HL-60/S4 treated with phorbol 12-myristate 13-acetate at 8.2 ng/mL for 4 days and 3 days (cell line): Measurements from ENCODE around the gene C2orf69.

Experiments
- in situ Hi-C: fragments of 300-500 bp; cut with MboI; formaldehyde crosslinking; loops from 2 replicates; pipeline ENCODE4 v1.15.0; 2022; ENCODE audit warnings: low sequenced_read_pairs

The C2orf69 gene, protein sequence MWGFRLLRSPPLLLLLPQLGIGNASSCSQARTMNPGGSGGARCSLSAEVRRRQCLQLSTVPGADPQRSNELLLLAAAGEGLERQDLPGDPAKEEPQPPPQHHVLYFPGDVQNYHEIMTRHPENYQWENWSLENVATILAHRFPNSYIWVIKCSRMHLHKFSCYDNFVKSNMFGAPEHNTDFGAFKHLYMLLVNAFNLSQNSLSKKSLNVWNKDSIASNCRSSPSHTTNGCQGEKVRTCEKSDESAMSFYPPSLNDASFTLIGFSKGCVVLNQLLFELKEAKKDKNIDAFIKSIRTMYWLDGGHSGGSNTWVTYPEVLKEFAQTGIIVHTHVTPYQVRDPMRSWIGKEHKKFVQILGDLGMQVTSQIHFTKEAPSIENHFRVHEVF

DNA sequence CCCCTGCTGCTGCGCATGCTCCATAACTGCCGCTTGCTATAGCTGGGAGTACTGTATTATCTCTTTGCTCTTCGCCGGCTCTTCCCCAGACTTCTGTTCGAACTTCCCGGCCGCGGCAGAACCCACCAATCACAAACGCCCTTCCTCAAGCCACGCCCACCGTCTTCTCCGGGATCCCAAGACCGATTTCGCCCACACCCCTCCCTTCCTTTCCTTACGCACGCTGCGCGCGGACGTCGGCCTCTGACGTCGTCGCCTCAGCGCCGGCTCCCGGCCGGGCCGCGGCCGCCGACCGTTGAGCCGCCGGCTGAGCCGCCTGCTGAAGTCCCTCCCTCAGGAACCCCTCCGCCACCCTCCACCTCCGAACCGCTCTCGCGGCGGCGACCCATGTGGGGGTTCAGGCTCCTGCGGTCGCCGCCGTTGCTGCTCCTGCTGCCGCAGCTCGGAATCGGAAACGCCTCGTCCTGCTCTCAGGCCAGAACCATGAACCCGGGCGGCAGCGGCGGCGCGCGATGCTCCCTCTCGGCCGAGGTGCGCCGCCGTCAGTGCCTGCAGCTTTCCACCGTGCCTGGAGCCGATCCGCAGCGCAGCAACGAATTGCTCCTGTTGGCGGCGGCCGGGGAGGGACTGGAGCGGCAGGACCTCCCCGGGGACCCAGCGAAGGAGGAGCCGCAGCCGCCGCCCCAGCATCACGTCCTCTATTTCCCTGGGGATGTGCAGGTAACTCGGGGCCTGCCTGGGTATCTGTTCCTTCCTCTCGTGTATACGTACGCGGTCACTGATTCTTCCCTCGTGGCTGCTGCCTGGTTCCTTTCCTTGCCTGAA is at the start of gene C2orf69:
Gene C2orf69 (plus strand): TSS at position 242 of the 825 bp plus-strand sequence. CDS start 146 bp downstream, at position 388.
- in situ Hi-C loops, result no loop called here

DNA sequence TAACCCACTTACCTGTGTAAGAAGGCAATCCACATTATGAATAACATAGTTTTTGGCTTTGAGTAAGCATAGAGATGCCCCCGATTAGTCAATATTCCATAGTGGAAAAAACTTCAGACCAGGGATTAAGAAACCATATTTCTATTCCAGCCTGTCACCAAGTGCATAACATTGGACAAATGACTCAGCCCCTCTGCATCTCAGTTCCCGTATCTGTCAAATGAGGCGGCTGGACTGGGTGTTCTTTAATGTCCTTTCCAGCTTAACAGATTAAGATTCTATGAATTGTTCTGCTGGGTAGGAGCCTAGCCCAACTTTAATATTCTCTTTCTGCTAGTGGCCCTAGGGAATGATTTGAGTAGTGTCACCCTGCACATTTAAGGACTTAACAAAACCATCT is 48.3 kb upstream of the C2orf69 start:
- in situ Hi-C loops, result no loop called here

DNA sequence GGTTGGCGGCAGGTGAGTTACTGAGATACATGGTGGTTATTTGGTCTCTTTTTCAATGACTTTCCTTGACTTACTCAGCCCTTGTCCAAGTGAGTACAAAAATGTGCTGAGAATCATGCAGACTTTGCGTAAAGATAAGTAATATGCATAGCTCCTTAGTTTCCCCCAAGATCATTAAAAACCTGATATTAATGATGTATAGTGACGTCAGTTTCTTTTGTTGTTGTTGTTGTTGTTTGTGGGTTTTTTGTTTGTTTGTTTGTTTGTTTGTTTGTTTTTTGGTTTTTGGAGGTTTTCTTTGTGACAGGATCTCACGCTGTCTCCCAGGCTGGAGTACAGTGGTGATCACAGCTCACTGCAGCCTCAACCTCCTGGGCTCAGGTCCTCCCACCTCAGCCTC is 45.2 kb upstream of the C2orf69 start:
- in situ Hi-C loops, result no loop called here

DNA sequence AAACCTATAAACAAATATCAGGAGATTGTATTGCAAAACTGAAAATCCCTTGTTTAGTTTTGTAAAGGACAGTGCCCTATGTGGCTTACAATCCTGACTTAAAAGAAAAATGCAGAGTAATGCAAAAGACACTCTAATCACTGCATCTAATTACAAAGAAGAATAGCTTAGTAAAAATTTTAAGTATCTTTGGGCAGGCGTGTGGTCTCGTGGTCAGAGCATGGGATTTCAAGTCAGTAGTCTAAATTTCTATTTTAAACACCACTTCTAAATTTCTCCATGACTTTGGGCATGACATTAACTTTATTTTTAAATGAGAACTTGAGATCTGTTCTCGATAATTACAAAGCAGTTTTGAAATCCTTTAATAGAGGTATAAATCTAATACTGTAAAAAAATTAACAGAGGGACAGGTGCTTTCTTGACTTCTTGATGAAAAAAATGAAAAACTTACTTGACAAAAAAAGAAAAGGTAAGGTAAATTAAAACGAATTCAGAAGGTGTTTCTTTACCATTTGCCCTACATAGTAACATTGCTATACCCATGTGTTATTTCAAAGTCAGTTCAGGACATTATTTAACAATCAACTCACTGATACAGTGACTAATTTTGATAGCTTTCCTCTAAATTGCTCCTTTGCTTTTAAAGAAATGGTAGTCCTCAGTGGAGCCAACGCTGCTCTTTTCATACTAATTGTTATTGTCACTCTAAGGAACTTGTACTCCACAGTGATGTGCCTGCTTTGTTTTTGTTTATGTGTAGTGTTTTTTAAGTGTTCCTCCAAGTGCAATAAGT is 42.5 kb upstream of the C2orf69 start:
- in situ Hi-C loops, result no loop called here

DNA sequence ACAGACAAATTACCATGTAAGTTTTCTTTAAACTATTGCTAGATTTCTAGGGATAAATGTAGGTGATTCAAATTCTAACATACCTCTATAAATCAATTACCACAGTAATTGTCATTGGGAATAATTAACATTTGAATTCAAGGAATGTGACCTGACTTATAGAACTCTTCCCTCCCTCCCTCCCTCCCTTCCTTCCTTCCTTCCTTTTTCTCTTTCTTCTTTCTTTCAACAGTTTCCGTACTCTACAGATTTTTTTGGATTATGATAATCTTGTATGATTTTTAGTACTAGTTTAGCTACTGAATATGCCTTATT is 41.9 kb upstream of the C2orf69 start:
- in situ Hi-C loops, result no loop called here

DNA sequence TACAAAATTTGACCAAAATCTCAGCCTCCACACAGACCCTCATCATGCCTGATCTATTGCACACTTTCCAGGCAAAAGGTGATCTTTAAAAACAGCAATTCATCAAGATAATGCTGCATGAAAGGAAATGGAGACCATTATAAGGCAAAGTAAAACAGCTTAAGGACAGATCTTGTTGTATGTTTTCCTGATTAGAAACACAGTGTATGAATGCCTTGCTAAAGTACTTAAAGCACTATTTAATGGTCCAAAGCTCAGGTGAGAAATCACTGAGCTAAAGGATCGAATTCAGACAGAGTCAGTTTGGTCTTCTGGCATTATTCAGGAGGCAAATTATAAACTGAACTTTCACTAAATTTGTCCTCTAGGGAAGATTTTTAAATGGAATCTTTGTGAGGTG is 41.4 kb upstream of the C2orf69 start:
- in situ Hi-C loops, result no loop called here

DNA sequence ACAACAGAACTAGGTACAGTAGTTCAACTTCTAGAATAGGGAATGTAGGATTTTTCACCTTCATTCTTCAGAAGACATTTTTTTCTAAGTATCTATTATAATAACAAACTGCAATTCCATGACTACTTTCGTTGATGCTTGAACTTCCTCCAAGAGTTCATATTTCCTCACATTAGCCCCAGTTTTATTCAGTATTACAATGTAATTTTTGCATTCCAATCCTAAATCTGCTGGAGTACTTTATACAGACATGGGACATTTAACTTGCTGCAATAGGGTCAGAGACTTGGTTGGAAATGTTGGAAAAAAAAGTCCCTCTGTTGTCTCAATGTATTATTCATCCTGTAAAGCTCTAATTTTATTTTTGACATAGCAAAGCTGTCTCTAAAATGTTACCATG is 40.5 kb upstream of the C2orf69 start:
- in situ Hi-C loops, result no loop called here

DNA sequence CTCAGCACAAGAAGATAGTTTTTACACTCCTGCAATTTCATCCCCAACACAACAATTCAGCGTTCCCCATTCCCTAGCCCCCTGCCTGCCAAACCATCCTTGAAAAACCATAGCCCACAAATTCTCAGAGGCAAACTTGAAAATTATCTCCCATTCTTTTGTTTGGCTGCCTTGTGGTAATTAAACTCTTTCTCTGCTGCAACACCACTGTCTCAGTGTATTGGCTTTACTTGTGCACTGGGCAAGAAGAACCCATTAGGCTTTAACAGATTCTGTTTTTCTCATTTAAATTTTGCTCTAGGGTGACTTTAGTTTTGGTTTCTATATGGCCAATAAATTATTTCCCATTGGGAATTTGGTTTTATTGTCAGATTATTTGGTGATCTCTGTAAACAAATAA is 36.9 kb upstream of the C2orf69 start:
- in situ Hi-C loops, result no loop called here

DNA sequence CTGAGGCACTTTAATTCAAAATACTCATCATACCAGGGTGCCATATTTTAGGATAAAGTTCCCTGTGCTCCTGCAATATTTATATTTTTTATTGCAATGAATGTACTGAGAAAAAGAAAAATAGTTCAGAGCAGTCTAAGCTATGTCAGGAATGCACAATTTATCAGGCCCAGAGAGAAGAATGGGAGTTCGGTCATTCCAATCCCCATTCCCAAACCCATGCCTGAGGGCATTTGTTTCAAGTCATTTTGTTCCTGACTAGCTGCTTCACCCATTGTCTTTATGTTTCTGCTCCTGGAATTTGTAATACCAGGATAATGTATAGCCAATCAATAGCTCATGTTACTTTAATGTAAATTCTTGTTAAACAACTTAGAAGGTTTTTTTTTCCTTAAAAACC is 35.7 kb upstream of the C2orf69 start:
- in situ Hi-C loops, result no loop called here

DNA sequence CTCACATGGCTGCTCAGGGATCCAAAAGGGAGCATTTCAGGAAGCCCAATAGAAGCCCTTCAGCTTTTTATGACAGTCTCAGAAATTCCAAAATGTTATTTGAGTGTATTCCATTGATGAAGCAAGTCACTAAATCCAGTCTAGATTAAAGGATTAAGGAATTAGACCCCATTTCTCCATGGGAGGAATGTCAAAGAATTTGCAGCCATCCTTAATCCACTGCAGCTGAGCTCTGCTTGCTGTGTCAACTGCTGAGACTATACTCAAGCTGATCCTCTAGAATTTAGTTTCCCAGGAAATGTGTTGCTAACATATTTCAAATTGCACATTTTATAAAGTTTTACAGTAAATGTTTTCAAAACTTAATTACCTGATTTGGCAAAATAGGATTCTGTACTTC is 28.4 kb upstream of the C2orf69 start:
- in situ Hi-C loops, result no loop called here

DNA sequence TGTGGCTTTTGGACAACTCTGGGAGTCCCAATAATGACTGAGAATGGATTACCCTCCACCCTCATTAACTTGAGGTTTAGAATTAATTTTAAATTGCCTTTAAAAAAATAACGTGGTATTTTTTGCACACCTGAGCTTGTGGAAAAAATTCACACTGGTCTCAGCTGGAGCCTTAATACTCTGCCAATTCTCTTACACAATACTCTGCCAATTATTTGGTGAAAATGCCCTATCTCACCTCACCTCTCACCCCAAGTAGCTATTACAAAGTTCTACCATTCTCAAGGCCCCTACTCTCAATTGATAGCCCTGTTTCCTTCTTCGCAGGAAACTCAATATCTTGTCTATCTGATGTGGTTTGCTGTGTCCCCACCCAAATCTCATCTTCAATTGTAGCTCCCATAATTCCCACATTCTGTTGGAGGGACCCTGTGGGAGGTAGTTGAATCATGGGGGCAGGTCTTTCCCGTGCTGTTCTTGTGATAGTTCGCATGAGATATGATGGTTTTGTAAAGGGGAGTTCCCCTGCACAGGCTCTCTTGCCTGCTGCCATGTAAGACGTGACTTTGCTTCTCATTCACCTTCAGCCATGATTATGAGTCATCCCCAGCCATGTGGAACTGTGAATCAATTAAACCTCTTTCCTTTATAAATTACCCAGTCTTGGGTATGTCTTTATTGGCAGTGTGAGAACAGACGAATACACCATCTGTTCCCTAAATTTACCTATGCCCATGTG is 27.4 kb upstream of the C2orf69 start:
- in situ Hi-C loops, result no loop called here

DNA sequence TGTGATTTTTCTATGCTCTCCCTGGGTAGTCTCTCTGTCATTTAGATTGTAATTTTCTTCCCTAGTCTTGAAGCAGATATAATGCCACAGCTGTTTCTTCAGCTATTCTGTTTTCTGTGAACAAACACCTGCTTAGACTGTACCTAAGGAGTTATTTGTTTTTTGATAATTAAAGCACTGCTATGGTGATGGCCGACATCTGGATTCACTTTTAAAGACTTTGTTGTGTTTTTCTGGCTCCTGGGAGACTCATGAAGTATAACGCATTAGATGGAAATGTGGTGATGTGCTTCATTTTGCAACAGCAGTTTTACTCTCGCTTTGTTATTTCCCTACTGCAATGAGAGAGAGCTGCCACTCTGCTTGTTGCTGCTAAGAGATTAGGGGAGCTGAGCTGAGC is 15.7 kb upstream of the C2orf69 start:
- in situ Hi-C loops, result no loop called here

DNA sequence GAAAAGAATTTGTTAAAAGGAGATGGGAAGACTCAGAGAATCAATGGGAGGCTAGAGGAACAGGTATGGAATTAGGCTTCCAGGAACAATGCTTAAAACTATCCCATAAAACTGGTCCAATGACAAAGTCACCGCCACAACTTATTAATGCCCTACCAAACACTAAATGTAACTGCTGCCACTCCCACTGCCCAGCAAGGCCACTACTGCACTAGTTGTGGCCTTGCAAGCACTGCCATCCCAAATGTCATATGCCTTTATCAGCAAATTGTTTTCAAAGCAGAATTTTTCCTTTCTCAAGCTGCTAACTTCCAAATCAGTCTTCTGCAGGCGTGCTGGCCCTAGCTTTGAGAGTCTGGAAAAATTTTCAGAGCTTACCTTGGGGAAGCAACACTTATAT is 14.5 kb upstream of the C2orf69 start:
- in situ Hi-C loops, result no loop called here

DNA sequence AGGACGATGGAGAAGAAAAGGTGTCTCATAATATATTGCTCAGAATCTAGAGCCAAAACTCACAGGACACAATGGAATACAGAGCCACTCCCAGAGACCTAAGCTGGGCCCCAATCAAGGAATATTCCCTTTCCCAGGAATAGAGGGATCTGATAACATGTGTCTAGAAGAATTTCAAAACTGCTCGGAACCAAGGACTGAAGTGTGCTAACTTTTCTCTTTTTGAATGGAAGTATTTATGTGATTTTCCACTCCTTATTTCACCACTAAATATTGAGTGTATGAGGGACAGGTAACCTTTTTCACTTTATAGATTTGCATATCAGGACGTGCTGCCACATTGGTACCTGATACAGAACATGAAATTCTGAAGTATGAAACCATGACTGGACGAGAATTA is 9.2 kb upstream of the C2orf69 start:
- in situ Hi-C loops, result no loop called here

DNA sequence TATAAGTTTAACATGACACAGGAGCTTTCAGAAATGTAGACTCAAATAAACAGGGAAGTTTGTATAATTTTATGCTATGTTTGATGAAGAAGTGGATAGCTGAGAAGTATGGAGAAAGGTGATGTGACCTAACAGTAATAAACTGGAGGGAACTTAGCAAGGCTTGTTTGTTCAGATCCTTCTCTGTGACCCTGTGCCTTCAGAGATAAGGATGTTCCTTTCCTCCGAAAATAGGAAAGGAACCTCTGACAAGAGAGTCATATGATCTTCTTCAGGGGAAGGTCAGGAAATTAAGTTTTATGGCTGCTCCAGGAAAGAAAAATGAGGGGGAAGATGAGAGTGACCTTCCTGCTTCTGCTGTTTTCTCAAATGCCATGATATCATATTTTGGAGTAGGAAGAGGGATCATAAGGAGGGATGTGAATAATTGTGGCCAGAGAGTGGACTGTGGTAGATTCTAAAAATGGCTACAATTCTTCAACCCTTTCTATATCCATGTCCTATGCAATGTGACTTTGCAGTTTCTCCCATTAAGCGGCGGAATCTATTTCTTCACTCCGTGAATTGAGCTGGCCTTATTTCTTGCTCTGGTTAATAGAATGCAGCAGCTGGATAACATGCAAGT is 8.5 kb upstream of the C2orf69 start:
- in situ Hi-C loops, result no loop called here

DNA sequence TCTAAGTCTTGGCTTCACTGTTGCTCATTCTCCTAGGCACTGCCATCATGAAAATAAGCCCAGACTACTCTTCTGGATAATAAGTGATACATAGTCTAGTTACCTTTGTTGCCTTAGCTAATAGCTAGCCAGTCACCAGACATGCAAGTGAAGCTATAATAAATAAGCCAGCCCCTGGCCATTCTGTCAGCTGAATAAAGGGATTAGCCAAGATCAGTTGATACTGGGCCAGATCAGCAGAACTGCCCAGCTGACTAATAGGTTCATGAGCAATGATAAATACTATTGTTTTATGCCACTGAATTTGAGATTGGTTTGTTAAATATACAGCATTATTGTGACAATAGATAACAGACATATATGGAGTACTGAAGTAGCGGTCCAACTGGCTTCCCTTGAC is 8.0 kb upstream of the C2orf69 start:
- in situ Hi-C loops, result no loop called here

DNA sequence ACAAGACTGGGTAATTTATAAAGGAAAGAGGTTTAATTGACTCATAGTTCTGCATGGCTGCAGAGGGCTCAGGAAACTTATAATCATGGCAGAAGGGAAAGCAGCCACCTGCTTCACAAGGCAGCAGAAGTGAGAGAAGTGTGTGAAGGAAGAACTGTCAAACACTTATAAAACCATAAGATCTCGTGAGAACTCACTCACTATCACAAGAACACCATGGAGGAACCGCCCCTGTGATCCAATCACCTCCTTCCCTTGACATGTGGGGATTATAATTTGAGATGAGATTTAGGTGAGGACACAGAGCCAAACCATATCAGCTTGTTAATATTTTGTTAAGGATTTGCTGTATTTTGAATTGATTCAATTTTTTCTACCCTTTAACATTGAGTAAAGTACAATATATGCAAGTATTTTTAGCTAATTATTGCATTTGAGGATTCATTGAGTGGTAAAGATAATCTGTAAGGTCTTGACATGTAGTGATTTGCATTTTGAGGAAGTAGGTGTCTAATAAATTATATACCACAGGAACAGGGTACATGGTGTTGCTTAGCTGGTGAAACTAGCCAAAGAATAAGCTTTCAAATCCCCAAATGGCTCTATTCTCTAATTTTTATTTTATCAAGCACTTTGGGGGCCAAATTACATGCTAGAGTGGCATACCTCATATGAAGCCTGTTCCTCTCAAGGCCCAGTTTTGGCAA is 3.9 kb upstream of the C2orf69 start:
- in situ Hi-C loops, result no loop called here

DNA sequence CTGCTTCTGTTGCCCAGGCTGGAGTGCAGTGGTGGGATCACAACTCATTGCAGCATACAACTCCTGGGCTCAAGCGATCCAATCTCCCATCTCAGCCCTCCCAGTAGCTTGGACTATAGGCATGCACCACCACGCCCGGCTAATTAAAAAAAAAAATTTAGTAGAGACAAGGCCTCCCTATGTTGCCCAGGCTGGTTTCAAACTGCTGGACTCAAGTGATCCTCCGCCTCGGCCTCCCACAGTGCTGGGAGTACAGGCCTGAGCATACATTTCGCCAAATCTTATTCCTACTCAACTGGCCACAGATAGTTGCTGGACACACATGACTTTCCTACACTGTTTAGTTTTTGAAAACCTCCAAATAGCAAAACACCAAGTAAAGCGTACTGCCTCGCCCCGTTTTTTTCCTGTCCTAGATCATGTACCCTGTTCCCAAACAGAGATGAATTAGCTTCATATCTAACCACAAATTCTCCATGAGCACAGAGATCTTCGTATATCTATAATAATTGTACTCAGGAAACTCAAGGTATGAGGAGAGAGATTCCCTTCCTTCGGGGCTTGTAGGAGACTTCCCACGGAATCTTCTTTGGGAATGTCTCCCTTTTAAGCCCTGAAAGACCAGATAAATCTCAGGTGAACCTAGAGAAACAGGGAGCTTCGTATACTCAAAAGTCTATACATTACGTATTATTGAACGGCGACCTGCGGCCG is 598 bp upstream of the C2orf69 start:
- in situ Hi-C loops, result no loop called here

DNA sequence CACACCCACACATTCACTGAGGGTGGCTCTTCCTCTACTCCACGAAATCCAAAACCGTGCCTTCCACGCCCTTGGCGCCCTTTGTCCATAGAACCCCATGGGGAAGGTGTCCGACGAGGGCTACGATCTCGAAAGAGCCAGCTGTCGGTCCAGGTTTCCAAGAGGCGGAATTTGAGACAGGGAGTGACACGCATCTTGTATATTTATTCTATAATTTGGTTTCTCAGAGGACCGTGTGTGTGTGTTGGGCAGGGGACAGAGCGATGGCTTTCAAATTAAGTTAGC is 726 bp downstream of the C2orf69 start:
- in situ Hi-C loops, result no loop called here
